ENCODE results near the gene SLC1A2.

The SLC1A2 gene

DNA sequence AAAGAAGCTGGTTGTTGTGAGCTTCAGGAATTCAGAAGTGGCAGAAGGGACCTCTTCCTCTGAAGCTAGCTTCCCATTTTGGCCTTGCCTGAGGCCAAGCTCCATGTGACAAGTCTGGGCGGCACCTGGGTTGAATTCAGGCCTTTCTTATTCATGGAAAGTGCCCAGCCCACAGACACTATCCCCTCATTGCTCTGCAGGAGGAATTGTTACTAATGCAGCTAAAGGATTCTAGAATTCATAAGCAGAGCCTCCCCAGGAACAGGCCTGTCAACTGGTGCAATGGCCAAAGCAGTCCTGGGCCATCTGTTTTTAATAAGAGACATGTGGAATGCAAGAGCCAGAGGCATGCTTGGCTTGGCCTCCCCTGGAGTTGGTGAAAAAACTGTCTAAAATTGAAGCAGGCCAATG lies 71.4 kb downstream of the SLC1A2 start:
- no peak for DNase-seq

DNA sequence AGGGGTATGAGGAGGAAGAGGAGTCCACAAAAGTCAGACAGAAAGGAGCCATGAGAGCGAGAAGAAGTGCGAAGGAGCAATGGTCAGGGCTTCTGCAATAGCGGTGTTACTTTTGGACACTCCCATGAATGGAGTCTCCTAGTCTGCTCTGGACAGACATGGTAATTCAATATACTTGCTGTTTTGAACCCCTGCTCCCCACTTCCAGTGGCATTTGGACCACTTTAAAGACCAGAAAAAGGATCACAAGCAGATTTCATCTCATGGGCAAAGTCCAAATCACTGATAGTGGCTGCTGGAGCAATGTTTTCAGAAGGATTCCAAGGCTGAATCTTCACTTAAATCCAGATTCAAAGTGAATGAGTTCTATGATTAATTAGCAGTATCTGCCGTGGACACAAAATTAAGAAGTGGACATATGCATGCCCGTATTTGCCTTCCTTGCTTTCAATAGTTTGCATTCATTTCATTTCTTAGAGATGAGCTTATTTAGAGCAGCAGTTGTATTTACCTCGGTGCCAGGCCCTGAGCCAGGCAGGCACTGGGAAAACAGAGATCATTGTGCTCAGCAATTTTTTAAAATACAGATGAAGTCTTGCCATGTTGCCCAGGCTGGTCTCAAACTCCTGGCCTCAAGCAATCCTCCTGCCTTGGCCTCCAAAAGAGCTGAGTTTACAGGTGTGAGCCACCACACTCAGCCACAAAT lies 72.0 kb downstream of the SLC1A2 start:
- no peak for DNase-seq

DNA sequence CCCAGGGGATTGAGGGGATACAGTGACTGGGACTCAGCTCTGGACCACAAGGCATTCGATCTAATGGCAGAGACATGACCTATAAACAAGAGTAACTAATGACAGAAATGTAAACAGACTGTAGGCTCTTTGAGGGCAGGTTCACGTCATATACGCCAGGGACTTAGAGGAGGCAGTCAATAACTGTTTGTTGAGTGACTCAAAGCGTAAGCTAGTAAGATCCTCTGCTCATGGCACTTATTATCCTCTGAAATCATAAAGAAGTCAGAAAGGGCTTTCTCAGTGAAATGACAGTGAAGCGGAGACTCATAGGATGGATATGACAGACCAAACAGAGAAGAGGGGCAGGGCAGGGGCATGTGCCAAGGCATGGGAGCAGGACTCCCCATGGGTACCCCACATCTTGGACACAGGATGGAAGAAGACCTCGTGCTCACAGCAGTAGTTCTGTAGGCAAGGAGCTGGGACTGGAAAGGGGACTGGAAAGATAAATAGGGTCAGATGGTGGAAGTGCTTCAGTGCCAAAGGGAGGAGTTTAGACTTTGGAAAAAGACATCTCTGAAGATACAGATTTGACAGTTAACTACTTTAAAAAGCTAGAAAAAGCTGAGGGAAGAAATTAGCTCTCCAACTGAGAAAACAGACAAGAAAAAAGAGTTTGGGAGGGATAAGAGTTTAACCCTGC lies 72.7 kb downstream of the SLC1A2 start:
- no peak for DNase-seq

DNA sequence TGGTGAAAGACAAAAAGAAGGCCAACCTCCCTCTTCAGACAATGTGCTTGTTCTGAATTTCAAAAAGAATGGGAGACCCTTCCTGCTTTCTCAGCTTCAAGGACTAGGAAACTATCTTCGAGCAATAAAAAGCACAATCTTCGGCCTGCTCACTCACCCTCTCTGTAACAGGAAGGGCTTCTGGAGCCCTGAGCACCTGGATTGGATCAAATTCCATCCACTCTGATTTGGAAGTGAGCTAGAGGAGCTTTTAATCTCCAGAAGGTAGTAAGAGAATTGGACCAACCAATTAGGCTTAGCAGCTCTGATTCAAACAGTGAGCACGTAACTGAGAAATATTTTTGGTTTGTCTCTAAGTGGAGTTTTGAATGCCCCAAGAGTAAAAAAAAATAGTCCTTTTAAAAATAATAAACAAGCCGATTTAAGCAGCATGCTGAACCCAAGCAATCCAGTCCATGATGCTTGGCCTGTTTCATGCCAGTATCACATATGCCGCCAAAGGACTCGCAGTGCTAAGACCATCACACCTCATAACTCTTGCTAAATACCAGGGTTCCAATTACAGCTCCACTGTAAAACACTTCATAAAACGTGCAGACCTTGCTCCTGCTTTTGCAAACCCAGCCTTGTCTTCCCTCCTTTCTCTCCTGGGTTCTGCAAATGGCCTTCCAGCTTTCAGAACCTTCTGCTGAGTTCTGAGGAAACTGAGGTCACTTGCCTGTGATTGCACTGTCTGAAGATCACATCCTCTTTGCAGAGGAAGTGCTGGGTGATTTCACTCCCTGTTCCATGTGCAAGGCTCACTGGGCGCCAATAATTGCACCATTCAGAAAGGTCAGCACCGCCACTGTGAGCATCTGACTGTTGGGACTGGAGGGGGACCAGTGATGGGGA lies 74.4 kb downstream of the SLC1A2 start:
- no peak for DNase-seq

DNA sequence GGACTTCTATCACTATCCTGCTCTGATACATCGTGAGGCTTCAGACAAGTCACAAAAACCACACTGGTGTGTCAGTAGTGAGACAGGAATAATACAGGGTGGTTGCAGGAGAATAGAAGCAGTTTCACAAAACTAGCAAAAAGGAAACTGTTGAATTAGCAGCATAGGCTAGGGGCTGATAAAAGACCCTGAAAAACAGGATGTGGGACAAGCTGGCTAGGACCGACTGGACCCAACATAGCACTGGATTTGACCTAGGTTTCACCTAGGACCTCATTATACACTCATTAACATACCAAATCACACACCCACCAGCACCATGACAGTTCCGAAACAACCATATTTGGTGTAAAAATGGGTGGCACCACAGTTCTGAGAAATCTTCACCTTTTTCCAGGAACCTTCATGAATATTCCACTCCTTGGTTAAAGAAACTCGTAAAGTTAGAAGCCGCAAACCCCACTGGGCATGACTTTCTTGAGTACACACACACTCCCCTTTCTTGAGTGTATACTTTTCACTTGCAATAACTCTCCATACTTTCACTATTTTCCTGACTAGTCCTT lies 76.2 kb downstream of the SLC1A2 start:
- DNase-seq, result no peak

DNA sequence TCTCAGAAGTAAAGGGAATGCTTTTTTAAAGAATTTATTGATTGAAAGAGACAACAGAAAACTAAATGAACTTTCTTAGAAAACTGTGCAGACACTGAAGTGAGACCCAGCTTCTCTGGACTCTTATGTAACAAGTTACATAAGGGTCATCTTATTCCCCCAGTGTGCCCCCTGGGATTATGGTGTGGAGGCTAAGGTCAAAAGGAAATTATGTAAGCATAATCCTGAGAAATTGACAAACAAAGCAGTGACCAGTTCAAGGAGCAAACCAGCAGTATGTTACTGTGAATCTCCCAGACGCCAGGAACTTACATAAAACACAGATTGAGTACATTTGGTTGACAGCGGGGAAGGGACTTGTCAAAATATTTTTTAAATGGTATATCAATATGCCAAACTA lies 78.6 kb downstream of the SLC1A2 start:
- DNase-seq, result no peak

DNA sequence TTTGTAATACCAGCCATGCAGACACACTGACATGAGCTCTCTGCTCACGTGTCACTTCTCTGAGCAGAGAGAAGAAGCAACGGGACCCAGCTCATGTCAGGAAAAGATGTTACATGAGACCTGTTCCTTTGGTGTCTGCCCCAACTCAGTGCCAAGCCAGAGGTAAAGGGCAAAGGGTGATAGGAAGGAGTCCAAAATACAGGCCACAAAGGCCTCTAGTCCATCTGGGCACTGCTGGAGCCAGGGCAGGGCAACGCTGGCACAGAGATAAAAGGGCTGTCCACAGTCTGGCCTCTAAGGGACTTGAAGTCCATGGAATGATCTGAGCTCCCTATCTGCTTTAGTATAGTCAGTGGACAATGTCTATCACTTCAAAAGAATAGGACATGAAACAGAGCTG lies 79.3 kb downstream of the SLC1A2 start:
- DNase-seq, result no peak

DNA sequence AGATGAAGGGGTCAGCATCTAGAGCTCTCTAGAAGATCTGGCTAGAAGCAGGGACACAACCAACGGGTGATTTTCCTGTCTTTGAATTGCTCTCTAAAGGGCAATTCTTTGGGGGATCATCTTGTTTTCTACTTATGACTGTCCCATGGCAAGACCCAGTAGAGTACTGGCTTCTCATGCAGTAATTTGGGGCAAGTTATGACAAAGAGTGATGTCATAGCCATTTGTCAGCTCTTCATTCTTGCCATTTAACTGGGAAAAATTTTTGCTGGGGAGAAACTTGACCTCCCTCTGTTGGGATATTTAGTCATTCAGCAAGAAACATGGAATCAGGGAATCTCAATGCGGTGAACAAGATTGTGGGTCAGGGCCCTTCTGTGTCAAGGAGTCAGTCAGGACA lies 80.4 kb downstream of the SLC1A2 start:
- DNase-seq, result no peak

DNA sequence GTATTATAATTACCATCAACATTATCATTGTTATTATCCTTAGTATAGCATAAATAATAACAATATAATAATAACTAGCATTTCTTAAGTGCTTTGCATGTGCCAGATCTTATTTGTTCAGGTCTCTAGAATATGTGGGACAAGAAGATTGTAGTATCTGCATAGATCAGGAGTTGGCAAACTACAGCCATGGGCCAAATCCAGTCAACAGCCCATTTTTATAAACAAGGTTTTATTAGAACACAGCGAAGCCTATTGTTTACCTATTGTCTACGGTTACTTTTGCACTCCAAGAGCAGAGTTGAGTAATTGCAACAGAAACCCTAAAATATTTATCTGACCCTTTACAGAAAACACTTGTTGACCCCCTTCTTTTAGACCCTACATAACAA lies 81.4 kb downstream of the SLC1A2 start:
- DNase-seq, result no peak

DNA sequence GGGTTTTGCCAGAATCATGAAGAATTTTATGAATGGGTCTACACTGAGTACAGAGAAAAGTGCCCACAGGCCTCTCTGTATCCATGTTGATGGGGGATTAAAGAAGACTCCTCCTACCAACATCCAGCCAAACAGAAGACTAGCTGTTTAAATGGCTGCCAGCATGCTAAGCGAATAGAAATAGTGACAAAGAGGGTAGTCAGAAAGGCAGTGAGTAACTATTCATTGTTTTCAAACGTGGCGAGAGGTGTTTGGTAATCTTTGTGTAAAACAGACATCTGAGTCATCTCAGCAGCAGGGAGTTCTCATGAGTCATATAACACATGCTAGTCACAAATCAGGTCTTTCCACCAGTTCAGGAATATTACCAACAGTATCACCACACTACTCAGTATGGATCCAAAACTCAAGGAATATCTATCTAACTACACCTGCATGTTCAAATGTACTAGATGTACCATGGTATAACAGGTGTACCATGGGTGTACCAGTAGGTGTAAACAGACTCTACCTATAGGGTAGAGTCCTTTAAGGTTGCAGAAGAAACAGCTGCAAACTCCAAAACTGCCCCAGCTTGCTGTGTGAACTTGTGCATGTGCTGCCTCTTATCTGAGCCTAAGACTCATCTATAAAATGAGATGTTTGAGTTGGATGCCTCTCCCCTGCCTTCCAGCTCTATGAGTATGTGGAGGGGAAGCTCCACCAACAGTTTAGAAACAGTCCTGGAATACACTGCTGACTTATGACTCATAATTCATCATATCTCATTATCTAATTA lies 82.0 kb downstream of the SLC1A2 start:
- DNase-seq, result no peak

DNA sequence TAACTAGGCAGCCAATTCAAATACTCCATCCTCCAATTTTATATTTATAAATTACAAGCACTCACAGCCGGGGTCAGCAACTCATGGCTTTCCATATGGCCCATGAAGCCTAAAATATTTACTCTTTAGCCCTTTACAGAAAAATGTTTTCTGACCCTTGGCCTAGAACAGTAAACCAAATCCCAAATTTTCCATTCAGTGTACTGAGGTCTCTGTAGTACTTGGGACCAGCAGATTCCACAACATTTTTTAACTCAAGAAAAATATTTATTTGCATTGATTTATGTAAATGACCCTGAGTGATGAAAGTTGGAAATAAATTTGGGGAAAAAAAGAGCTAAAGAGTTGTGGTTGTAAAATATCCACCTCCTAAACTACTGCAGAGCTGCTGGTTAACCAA lies 82.6 kb downstream of the SLC1A2 start:
- no peak for DNase-seq

DNA sequence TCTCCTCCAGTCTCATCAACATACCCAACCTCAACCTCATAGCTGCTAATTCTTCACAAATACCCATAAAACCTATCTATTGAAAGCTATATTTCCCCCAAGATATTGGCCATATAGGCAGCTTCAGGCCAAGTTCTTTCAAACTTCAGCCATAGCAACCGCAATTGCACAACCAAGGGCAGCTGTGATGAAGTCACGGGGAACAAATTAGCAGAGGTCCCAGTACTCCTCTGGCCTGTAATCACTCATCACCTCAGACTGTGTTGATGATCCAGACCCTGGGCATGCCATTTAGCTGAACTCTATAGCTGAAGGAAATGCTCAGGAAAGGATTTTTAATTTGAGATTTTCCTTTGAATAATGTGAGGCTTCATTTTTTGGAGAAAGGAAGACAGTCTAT lies 84.1 kb downstream of the SLC1A2 start:
- no peak for DNase-seq

DNA sequence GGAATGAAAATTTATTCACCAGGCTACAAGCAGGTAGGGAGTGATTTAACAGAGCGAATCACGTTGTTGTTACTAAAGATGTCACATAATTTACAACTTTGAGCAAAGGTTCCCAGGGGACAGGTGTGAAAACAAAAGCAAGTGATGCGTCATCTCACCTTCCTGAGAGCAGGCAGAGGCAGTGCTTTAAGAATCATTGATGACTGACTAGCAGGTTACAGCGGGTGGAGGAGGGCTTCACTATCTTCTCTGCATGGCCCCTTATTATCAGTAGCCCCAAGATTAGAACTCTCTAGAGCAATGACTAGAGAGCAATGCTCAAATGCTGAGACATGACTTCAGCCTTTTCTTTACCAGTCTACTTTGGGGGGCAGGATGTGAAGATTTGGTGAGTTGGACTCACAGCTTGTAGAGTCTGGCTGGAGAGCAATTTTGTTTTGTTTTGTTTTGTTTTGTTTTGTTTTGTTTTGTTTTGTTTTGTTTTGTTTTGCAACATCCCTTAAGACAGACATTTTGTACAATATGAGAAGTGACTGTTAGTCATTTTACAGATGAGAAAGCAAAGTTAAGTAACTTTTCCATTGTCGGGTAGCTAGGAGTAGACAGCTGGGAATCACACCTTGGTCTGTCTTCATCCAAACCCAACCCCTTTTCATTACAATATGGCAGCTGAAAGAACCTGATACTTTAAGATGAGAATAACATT lies 84.8 kb downstream of the SLC1A2 start:
- DNase-seq, result no peak

DNA sequence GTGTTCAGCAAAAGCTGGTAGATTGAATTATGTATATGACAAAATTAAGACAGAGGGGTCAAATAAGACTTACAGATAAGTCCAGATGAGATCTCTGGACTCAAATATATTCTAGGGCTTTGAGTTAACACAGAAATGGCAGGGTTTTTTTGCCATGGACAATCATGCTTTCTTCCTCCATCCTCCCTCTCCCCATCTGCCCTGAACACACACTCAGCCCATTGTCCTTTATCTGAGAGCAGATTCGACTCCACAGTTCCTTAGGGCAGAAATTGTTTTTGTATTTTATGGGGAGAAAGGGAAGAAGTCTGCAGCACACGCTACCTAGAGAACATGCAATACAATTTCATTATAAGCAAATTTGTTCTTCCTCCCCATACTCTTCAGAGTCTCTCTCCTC lies 86.8 kb downstream of the SLC1A2 start:
- no peak for DNase-seq

DNA sequence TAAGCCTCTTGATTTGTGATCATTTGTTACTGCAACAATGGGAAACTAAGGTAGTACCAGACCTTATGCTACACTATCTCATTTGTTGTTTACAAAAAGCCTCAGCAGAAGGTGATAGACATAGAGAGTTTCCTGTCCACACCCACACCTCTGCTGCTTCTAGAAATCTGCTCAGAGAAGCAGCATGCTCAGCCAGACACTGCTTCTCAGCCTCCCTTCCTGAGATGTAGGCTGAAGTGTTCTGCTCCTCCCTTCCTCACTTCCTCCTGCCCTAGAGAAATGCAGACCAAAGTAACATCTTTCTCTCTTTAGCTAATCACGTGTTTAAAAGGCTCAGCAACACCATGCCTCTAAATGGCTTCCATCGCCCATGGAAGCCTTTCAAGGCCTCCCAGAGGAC lies 88.4 kb downstream of the SLC1A2 start:
- DNase-seq, result no peak

DNA sequence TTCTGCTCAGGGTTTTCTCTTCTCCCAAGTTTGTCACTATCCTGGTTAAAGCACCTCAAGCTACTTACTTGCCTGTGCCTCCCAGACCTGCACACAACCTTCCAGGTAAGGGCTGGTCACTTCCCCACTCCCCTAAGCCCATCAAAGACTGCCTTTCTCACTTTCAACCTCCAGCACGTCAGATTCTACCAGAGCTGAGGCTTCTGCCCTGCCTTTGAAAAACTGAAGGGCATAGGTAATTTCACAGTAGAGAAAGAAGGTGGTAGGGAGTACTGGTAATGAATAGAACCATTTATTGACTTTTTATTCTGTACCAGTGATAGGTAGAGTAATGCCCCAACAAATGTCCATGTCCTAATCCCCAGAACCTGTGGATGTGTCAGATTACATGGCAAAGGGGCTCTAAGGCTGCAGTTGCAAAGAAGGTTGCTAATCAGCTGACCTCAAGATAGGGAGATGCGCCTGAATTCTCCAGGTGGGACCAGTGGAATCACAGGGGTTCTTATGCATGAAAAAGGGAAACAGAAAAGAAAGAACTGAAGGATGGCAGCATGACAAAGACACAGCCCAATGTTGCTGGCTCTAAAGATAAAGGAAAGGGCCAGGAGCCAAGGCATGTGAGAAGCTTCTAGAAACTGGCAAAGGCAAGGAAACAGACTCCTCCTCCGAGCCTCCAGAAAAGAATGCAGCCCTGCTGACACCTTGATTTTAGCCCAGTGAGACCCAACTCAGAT lies 89.0 kb downstream of the SLC1A2 start:
- DNase-seq, result no peak

DNA sequence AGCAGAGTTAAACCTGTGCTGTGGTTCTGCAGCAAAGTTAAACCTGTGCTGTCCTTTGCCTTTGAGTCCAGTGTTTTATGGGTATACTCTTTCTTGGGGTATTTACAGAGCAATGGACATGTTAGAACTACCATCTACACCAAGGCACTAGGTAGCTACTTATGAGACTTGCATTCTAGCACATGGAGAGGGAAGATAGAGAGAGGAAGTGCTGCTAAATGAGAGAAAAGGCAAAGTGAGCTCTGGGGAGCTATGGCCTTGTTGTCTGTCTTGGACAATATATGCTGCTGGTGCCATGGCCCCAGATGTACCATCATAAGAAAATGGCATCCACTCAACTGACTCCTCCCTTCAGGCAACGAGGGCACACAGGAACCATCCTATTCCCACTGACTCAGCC lies 91.5 kb downstream of the SLC1A2 start:
- no peak for DNase-seq

DNA sequence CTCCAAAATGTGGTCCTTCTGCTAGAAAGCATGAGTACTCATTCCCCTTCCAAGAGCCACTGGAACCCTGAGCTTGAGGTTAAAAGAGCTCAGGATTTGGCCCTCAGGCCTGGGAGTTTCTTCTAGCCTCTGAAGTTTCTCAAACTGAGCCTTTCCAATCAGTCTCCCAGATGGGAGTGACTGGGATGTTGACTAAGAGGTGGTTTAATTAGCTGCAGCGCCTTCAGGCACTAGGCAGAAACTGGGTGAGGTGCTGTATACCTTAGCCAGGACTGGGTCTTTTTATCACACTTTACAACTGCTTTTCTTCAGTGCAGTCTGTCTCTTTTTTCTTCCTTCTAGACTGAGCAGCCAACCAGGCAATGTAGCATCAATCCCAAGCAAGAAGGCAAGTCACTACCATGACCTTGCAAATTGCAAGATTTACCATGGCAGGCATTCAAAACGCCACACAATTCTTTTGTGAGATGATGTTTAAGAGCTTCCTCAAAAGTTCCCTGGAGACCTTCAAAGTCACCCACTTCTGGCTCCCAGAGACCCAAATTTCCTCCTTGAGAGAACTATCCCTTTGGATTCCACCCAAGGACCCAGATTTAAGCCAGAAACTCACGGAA lies 93.0 kb downstream of the SLC1A2 start:
- no peak for DNase-seq

DNA sequence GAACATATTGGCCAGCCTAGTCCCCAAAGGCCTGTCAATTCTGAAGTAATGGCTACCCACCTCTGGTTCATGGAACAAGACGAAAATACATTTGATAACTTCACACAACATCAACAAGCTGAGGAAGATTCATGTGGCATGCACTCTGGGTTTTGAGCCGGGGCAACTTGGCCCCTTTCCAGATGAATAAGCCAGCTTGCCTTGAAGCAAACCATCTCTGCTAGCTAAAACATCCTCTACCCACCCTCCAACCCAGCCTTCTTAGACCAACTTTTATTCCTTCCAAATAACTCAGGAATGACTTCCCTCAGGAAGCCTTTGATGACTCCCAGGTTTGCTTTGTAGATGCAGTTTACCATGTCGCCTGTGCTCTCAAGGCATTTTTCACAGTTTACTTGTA lies 94.4 kb downstream of the SLC1A2 start:
- DNase-seq, result no peak

DNA sequence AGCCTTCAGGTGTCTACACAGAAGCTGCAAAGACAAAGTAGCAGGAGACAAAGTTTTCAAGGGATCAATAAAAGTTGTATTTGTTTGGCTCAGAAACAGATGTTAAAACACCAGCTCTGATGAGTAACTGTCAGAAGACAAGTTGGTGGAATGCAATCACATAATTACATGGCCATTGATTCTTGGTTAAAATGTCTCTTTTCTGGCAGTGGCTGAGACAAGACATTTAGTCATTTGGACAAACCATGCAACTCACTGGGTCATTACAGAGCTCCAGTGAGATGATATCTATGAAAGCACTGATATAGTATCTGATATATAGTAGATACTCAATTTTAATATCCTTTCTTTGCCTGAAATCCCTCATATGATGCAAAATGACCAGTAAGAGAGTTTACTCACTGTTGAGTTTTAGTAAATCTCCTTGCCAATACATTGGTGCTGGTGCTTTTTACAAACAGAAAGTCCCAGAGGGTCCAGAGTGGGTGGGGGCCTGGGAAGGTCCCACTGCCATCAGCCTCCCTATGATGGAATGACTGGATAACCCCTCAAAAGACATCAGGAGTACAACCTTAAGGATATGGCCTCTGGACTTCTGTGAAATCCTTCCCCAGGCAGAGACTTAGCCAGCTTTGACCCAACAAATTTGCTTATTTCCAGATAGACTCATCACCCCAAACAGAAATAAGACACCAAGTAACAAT lies 95.0 kb downstream of the SLC1A2 start:
- DNase-seq, result no peak

Data from AML-193 (cell line).